GM18508 (cell line): ENCODE results near the gene CNFN.

Experiments used
- ATAC-seq: cut with Tn5 transposase; IDR thresholded peaks from one replicate; pipeline ENCODE4 v1.9.1; 2021; ENCODE audit warnings: moderate number of reproducible peaks; ENCODE audit not compliant: insufficient read depth, unreplicated experiment

Gene CNFN, protein sequence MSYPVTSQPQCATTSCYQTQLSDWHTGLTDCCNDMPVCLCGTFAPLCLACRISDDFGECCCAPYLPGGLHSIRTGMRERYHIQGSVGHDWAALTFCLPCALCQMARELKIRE

DNA sequence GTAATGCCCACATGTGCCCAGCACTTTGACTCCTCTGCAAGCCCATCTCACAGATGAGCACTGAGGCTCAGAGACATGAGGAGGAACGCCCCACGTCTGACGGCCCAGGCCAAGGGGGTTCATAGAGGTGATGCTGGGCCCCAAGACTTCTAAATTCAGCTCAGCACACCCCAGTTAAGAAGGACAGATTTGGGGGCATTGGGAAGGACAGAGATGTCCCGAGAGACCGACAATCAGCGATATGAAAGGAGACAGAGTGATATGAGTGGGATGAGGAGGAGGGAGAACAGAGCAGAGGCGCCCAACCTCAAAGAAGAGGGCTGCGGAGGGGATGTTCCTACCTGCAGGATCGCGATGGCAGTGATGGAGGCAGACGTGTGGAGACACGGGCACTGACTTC lies at the start of gene CNFN:
CNFN (minus strand) TSS at position 399 of the 400 bp plus-strand sequence. CDS start 1,260 bp downstream, outside the sequence.
- ATAC-seq = no peak

DNA sequence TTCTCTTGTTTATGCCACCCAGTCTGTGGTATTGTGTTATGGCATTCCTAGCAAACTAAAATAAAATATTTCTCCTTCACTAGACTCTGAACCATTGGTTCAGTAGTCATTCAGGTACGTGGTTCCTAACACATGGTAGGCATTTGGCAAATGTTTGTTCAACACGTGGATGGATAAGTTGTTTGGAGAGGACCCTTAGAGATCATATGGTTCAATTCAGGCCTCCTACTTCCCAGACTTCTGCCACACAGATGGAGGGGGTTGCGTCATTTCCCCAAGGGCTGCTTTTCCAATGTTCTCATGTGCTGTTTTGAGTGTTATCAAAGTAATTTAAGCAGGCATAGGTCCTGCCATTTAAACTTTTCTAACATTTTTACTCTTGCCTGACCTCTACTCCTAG lies 45.9 kb upstream of the CNFN start:
- ATAC-seq = no peak

DNA sequence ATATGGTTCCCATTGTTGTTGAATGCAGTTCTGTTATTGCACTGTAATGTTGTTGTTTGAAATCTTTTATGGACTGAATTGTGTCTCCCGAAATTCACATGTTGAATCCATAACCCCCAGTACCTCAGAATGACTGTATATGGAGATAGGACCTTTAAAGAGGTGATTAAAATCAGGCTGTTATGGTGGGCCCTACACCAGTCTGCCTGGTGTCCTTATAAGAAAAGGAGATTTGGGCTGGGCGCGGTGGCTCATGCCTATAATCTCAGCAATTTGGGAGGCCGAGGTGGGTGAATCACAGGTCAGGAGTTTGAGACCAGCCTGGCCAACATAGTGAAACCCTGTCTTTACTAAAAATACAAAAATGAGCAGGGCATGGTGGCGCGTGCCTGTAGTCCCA lies 45.2 kb upstream of the CNFN start:
- ATAC-seq = no peak

DNA sequence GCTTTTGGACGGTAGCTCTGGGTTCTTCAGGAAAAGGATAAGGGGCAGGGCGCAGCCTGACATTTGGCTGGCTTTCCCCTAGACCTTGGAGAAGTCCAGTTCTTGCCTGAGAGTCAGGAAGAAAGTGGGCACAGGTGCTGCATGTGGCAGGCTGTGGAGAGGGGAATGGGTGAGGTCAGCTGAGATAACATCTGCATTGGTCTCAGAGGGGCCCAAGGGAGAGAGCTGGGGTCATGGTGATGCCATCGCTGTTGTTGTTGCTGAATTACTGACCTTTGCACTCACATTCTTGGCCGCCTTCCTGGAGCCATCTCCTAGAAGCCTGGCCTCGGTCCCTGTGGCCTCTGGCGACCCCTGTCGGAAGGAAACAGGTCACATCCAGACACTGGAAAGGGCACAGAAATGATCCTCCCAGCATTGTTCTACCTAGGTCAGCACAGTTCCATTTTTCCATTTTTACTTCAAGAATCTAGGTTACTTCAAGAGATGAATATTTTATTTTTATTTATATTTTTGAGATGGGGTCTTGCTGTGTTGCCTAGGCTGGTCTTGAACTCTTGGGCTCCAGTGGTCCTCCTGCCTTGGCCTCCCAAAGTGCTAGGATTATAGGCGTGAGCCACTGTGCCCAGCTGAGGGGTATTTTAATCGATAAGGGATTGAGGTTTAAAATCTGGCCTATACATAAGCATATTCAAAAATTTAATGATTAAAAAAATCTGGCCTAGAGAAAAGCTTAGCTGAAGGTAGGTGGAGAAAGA lies 43.6 kb upstream of the CNFN start:
- ATAC-seq = no peak

DNA sequence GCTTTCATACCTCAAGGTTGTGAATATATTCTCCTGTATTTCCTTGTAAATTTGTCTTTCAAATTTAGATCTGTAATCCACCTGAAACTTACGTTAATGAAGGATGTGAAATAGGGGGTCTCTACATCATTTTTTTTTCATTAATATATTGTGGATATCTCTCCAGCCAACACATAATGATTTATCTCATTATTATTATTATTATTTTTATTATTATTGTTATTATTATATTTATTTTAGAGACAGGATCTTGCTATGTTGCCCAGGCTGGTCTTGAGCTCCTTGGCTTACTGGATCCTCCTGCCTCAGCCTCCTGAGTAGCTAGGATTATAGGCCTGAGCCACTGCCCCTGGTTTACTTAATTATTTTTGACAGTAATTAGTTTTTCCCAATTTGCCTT lies 41.4 kb upstream of the CNFN start:
- no peak for ATAC-seq

DNA sequence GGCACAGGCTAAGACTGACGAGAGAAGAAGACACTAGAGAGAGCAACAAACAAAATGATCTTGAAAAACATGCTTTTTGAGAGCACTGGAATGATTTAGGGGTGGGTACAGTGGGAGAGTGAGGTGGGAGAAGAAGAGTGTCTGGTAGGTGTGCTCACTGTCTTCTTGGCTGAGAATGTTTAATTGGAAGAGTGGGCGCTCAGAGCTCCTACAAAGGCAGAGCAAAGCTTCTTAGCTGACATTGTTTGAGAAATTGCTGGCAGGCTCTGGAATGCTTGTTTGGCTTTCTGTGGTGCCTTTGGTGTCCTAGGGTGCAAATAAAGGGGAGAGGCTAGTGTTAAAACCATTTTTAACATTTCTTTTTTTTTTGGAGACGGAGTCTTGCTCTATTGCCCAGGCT lies 38.6 kb upstream of the CNFN start:
- no peak for ATAC-seq

DNA sequence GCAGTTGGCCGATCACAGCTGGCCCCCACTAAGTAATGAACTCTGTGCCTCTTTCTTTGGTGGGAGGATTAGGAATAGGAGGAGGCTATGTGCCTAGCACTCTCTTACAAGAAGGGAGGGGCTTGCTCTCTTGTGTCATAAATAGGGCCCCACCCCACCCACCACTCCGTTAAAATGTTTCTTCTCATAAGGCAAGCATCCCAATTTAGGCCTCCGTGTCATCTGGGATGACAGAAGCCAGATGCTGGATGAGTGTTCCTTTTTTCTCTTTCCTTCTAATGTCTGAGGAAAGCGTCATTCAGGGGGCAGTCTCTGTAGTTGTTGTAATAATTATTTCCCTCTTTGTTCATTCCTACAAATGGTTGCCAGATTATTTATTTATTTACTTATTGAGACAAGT lies 37.2 kb upstream of the CNFN start, which contains the start of gene LIPE:
LIPE (minus strand) TSS at position 76 of the 400 bp plus-strand sequence. CDS start 239 bp downstream, outside the sequence.
- no peak for ATAC-seq

DNA sequence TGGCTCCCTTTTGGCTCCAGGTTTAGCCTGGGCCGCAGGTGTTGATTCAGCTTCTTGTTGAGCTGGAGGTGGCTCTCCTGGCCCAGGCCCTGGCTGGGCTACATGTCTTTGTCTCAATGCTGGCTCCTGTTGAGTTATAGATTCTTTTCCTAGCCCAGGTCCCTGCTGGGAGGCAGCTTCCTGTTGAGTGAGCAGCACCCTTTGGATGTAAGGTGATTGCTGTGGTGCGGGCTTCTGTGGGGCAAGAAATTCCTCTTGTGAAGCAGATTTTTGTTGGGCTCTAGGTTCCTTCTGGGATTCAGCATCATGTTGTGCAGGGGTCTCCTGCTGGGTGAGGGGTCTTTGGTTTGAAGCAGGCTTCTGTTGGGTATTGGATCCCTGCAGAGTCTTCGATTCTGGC lies 36.5 kb upstream of the CNFN start:
- no peak for ATAC-seq

DNA sequence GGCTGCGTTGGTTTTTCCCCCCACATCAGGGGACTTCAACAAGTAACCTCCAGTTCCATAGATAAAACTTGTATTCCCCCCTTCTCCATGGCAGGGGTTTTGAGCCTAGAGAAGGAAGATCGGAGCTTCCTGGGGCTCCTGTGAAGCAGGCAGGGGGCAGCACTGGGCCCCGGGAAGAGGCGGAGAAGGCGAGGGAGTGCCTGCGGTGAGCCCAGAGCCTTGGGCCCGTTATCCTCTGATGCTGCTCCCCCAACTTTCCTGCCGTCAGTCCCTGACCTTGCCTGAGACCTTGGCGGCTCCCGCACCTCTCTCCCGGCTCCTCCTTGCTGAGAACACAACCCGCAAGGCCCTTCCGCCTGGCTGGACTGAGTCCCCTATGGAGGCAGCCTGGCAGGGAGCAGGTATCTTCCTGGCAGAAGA lies 34.6 kb upstream of the CNFN start:
- no peak for ATAC-seq

DNA sequence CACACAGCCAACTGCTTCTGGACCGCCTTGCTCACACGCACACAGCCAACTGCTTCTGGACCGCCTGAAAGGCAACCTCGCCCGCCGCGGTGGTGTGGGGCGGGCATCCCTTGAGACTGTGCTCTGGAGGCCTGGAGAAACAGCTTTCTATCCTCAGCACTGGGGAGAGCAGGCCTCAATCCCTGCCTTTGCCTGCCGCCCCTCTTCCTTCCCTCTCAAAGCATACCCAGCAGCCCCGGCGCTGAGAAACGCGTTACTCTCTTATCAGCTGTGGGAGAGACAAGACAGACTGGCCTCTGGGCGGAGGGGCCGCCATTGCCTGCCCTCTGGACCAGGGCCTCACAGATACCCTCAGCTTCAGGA lies 34.2 kb upstream of the CNFN start:
- no peak for ATAC-seq

DNA sequence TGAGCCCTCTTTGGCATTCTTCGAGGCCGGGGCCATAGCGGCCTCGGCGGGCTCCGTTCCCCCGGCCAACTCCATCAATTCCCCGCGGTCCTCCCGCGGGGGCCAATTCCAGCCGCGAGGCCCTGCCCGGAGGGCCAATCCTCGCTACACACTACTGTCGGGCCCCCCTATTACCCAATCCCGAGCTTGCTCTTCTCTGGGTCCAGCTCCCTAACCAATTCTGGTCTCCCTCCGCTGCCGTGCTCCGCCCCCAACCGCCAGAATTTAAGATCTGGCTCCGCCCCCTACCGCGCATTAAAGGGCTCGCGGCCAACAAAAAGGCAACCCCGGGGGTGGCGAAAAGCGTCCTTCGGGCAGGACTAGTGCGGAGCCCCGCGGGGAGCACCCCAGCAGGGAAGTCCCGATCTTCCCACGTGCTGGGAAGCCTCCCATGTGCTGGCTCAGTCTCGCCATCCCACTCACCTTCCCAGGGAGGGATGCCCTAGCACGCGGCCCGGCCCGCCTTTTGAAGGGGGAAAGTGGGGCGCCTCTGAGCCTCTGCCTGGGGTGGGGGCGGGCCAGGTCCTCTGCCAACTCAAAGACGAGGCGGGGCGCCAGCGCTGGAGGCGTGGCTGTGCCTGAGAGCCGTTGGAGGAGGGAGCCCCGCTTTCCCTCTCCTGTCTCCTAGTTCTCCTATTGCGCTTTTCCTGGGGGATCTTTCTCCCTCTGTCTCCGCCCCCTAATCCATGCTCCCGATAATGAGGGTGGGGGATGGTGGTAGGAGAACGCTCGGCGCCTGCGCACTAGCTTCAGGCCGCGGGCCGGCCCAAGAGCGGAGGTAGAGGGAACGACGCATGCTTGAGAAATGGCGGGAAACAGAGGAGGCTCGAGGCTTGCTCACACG lies 33.6 kb upstream of the CNFN start:
- ATAC-seq = peak; percentile 75

DNA sequence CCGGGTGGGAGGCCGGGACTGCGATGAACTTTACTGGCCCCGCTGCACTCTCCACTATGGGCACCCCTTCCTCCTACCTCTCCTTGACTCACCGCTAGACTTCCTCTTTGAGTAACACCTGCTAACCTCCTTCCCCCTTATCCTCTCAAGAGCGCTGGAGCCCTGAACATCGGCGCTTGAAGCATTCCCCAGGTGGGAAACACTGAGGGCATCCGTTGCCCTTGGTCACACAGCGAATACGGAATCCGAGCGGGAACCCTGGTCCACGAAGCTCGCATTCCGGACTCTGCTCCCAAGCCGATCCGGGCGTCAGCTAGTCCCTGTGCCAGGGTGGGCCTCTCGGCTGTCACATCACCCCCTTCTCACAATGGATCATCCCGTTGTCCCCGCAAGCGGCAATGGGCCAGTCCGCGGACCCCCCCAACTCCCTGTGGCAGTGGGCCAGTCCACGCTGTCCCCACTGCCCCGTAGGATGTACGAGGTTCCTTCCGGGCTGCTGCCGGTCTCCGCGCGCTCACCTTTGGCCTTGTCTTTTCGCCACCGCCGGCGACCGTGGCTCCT lies 32.9 kb upstream of the CNFN start:
- peak; percentile 19 for ATAC-seq

DNA sequence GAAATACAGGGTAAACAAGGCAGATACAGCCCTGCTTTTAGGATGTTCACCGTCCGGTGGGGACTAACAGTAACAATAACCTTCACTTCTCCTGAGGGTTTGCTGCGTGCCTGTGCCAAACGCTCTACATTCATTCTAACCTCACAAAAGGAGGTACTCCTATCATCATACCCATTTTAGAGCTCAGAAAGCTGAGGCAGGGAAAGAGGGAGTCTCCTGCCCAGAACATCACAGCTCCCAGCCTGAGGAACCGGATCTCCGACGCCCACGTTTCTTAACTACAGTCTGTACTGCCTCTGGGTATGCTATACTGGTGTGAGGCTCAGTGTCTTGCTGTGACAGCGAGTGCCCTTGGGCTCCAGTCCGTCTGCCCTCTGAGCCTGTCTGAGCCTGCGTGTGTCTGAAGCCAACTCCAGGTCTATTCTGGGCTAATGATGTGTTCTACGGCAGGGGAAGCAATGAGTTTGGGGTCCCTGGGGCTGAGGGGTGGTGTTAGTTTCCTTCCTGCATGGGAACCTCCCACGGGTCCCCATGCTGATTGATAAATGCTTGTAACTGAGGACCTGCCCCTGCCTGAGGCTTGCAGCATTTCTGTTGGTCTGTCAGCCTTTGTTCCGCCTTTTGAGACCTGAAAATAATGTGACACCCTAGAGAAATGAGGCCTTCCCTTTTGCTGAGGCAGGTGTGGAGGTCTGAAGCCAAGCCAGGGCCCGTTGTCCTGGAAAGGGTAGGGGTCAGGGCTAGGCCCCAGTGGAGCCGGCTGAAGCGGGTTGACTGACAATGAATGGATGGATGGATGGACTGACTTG lies 32.2 kb upstream of the CNFN start:
- ATAC-seq = no peak

DNA sequence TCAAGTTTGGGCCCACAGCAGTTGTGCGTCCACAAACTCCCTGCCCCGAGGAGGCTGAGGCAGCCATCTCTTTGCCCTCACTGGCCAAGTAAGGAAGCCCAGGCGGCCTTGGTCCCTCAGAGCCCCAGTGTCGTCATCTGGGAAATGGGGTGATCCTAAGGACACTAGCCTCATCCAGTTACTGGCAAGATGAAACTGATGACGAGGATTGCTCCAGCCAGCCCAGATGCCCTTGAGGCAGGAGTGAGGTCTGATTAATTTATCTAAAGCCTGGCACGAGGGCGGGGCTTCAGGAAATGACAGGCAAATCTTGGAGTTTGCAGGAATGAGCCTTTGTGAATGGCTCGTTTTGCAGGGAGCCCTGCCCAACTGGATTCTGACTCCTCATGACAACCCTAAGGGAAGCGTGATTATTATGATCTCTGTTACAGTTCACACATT lies 31.5 kb upstream of the CNFN start:
- no peak for ATAC-seq

DNA sequence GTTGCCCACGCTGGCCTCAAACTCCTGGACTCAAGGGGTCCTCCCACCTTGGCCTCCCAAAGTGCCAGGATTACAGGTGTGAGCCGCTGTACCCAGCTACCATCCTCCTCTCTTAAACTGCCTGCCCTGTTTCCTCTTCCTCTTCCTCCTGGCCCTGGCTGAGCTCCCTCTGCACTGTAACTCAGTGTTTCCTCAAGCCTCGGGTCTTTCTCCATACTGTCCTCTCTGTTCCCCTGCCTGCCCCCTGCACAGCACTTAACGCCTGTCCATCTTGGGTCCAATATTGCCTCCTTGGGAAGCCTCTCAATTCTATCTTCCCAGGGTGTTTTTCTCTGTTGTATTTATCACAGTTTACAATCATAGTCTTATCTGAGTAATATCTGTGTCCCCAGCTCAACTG lies 31.0 kb upstream of the CNFN start:
- ATAC-seq = no peak

DNA sequence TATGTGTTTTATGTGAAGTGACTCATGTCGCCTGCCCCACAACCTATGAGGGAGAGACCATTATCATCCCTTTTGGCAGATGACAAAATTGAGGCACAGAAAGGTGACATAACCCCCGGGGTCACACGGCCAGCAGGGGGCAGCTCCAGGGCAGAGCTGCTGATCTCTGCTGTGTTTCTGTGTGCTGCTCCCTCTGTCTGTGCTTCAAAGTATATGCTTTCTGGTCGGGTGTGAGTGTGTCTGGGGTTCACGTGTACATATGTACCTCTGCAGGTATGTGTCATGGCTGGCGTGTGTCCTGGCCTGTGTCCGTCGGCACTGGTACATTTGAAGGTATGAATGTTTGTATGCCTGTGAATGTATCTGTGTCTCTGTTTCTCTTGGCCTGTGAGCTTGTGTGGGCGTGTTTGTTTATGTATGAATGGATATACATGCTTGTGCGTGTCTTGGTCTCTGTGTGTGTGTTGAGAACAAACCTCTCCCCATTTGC lies 30.0 kb upstream of the CNFN start:
- ATAC-seq = no peak

DNA sequence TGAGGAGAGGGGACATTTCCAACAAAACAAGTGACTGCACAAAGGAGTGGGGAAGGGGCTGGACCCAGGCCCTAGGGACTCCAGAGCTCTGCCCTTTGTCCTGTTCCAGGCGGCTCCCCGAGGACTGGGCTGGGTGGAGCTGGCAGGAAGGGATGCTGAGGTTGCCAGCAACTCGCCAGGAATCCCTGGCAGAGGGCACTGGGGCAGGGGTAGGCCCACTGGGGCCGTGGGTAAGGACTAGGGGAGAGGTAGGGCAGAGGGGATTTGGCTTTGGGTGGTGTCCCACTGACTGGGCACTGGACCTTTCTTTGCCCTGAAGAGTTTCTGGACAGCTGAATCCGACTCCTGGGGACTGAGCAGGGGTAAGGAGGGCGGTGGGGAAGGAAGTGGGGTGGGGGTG lies 29.2 kb upstream of the CNFN start:
- ATAC-seq = no peak

DNA sequence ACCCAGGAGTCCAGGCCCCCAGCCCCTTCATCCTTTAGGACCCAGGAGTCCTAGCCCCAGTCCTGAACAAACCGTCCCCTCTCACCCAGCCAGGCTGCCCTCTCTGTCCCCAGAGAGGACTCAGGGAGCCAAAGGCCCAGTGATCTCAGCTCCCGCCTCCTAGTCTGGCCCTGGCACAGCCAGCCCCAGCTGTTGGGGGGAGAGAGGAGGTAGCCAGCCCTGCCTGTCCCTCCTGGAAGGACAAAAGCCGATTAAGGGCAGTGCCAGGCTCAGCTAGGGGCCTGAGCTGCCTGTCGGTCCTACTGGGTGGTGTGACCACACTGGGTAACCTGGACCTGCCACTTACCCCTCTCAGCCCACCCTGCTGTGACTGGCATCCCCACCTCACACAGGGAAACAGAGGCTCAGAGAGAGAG lies 22.6 kb upstream of the CNFN start:
- no peak for ATAC-seq

DNA sequence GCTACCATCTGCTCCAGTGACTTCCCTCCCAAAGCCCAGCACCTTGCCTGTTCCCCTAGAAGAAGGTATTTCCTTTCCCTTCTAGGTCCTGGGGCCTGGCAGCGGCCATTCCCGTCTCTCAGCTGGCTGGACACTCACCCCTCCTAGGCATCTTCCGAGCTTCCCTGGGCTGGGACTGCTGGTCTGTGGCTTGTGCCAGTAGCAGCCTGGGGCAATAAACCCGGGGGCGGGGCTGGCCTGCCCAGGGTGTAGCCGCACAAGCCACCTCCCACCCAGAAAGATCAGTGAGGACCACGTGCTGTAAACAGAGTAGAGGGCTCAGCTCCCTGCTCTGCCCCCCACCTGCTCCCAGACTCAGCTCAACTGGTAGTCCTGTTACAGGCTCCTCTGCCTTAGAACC lies 22.1 kb upstream of the CNFN start:
- no peak for ATAC-seq
